Brain microvascular endothelial cell (primary cell): Measurements from ENCODE around the gene SIGMAR1.

Experiments used
- DNase-seq: peaks from one replicate; pipeline ENCODE4 v3.0.0-alpha.2; 2020
- H3K27ac ChIP-seq: fragments of 250-450 bp; sonication (Bioruptor Pico); 2 replicates; pipeline ENCODE4 v1.5.1; 2020; ENCODE audit warnings: mild to moderate bottlenecking, moderate library complexity
- H3K27me3 ChIP-seq: fragments of 250-450 bp; sonication (Bioruptor Pico); replicated peaks from 2 replicates; pipeline ENCODE4 v1.5.1; 2020; ENCODE audit warnings: mild to moderate bottlenecking
- H3K36me3 ChIP-seq: fragments of 250-450 bp; sonication (Bioruptor Pico); replicated peaks from 2 replicates; pipeline ENCODE4 v1.5.1; 2020; ENCODE audit warnings: mild to moderate bottlenecking
- H3K4me3 ChIP-seq: 2 replicates; pipeline ENCODE4 v1.5.1; 2011; ENCODE audit warnings: low read depth, mild to moderate bottlenecking, control low read depth, low read length, moderate library complexity
- in situ Hi-C: cut with HindIII; loops from 2 replicates; pipeline ENCODE4 v1.10.0; 2017; ENCODE audit warnings: low sequenced_read_pairs, low pct_ligation_motif_present
- TF ChIP-seq, protein P1 (sequence below): IDR thresholded peaks from 2 replicates; pipeline ENCODE4 v1.5.1; 2011; ENCODE audit warnings: low read depth, mild to moderate bottlenecking, moderate library complexity, low read length, control low read depth, inconsistent platforms; ENCODE audit errors: missing control alignments

The SIGMAR1 gene

DNA sequence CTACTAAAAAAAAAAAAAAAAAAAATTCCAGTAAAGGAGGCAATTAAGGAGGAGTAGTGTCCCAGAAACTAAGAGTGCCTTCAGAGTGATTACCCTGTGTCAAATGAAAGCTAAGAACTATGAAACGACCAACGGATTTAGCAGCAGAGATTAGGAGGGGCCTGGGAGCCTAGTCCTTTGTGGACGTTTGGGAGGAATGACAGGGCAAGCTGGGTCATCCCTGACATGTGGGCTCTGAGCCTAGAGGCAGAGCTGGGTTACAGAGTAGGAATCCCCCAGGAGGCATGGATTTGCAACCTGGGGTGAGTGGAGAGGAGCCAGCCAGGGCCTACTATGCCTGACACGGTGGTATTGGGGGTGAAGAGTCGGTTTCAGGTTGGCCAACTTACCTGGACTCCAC, 4.4 kb downstream of the SIGMAR1 start:
- peaks cover 4% of the 10 kb centered on the region for H3K36me3 ChIP-seq
- in situ Hi-C loops: no loop called here

DNA sequence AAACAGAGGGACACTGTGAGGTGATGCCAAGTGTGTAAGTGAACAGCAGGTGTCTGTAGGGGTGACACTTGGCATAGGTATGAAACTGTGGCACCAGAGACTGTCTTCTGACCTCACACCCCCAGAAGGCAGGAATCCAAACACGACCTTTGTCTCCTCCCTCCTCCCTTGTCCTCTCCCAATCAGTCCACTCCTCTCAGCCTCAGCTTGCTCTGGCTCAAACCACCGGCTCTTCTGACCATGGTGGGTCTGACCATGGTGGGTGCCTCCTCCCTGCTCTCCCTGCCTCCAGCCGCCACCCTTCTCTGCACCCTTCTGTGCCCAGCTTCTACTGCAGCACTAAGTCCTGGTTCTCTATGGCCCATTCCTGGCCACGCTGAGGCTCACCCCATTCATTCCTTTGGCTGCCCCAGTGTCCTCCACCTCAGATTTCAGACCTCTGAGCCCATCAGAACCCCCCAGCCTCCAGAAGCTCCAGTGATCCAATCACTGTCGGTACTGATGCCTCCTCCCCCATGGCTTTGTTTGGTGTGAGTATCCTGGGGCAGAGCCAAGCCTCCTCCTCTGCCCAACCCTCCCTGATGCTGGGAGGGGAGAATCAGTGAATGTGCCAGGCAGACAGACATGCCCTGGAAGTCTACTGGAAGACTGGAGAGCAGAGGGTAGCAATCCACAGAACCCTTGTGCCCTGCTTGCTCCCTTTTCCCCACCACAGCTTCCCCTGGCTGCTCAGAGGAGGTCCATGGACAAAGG, 7.0 kb downstream of the SIGMAR1 start:
- H3K27ac ChIP-seq: no peak overlapping the region
- in situ Hi-C loops: no loop called here
- H3K27me3 ChIP-seq: peaks cover 40% of the 10 kb centered on the region
- H3K4me3 ChIP-seq: no peak overlapping the region
- DNase-seq: no peak
- H3K36me3 ChIP-seq: peaks cover 4% of the 10 kb centered on the region
- TF ChIP-seq, protein P1, sequence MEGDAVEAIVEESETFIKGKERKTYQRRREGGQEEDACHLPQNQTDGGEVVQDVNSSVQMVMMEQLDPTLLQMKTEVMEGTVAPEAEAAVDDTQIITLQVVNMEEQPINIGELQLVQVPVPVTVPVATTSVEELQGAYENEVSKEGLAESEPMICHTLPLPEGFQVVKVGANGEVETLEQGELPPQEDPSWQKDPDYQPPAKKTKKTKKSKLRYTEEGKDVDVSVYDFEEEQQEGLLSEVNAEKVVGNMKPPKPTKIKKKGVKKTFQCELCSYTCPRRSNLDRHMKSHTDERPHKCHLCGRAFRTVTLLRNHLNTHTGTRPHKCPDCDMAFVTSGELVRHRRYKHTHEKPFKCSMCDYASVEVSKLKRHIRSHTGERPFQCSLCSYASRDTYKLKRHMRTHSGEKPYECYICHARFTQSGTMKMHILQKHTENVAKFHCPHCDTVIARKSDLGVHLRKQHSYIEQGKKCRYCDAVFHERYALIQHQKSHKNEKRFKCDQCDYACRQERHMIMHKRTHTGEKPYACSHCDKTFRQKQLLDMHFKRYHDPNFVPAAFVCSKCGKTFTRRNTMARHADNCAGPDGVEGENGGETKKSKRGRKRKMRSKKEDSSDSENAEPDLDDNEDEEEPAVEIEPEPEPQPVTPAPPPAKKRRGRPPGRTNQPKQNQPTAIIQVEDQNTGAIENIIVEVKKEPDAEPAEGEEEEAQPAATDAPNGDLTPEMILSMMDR: no peak

More for the DNA sequence above, 4.4 kb downstream of the SIGMAR1 start:
- Histone ChIP-seq H3K4me3 (no peak overlapping the region), H3K27ac (no peak overlapping the region), H3K27me3 (peaks cover 19% of the 10 kb centered on the region)
- no peak for DNase-seq
- TF ChIP-seq, protein P1: no peak

DNA sequence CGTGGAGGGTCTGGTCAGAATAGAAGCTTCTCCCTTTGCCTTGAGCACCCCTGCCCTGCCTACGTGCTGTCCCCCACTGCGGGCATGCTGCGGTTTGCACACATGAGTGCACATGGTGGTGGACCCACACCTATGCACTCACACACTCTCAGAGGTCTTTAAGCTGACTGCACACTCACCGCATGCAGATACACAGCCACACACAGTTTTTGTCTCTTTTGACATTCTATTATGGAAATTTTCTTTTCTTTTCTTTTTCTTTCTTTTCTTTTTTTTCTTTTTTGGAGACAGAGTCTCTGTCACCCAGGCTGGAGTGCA, 8.1 kb downstream of the SIGMAR1 start:
- H3K27me3 ChIP-seq: peaks cover 49% of the 10 kb centered on the region

DNA sequence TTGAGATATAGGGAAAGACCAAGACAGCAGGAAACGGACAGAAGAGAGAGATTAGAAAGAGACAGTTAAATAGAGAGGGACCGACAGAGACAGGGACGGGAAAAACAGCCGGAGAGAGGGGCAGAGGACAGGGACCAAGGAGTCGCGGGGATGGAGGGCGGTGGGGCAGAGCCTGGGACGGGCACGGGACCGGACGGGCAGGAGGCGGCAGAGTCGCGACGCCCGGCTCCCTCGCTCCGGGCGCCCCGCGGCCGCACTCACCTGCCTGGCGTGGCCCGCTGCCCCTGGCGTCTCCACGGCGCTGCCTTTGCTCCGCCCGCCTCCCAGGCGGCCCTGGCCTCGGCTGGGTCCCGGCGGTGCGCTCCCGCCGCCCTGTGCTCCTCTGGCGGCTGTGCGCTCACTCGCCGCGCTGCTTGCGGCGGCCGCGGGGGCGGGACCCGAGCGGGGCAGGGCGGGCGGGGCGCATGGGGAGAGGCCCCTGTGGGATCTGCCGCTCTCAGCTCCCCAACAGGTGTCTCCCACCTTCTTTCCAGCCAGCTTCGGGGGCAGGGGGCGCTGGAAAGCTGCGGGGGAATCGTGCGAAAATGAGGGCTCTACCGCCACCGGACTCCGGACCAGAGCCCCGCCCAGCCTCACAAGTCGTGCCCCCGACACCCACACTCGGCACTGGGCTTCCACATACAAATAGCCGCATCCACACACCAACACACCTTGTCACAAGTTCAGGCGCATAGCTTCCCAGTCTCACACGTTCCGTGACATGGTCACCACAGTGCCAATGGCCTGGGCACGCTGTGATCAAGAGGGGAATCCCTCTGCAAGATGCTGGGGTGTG, 8.7 kb downstream of the SIGMAR1 start, which contains the start of gene ARID3C:
Gene ARID3C, minus strand, starts transcription at position 411 of the 835 bp plus-strand sequence. CDS start 1,052 bp downstream, outside the sequence.
- TF ChIP-seq, protein P1: no peak
- Histone ChIP-seq H3K27me3 (peaks cover 55% of the 10 kb centered on the region), H3K27ac (no peak within 1 kb of the TSS), H3K36me3 (no peaks in the 10 kb centered on the region), H3K4me3 (peak within 1 kb of the TSS; percentile 27)
- in situ Hi-C loops: no loop called here
- DNase-seq: no peak

More for the DNA sequence above, 8.1 kb downstream of the SIGMAR1 start:
- DNase-seq: no peak
- TF ChIP-seq, protein P1: no peak
- in situ Hi-C loops: no loop called here
- H3K27ac ChIP-seq: no peak overlapping the region
- H3K36me3 ChIP-seq: no peaks in the 10 kb centered on the region
- no peak overlapping the region for H3K4me3 ChIP-seq

DNA sequence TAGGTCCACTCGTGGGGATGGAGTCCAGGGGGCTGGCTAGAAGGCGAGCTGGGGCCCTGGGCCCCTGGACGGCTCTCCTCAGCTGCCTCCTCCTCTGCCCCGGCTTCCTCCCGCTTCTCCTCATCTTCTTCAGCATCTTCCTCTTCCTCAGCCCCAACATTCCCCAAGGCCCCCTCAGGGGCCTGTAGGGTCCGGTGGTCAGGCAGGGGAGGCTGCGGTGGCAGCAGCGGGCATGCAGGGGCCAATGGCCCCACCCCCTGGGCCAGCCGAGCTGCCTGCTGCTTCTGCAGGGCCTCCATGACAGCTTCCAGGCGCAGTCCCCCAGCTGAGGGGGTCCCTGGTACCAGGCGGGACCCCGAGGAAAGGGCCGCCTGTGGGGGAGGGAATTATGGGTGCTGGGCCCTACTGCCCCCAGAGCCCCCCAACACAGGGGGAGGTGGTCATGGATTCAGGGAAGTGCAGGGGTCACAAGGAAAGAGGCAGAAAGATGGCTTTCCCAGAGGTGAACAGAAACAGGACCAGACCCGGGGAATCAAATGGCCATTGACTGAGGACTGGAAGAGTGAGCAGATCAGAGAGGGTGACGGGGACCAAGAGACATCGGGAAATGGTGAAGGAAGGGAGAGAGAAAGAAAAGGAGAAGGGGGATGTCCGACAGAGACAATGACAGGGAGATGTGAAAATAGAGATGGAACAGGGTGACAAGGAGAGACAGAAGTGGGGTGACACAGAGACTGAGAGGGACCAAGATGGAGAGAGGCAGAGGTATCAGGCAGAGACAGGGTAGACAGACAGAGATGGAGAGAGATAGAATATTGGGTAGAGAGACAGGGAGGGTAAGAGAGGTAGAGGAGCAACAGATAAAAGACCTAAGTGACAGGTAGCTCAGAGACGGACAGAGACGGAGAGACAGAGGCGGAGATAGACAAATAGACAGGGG, 9.6 kb downstream of the SIGMAR1 start:
- in situ Hi-C loops: no loop called here
- Histone ChIP-seq H3K36me3 (no peaks in the 10 kb centered on the region), H3K27ac (no peak overlapping the region), H3K4me3 (no peak overlapping the region), H3K27me3 (peaks cover 63% of the 10 kb centered on the region)
- no peak for DNase-seq
- TF ChIP-seq, protein P1: no peak
